GM18909 (cell line): ENCODE measurements around the gene NTN4.
"Not testable (repeated sequence)": the region's sequence is repeated elsewhere in the genome, so short reads cannot be mapped to it uniquely, and the experiment has no call there.

Experiments
- ATAC-seq: cut with Tn5 transposase; IDR thresholded peaks from one replicate; pipeline ENCODE4 v1.9.1; 2021; ENCODE audit warnings: mild to moderate bottlenecking; ENCODE audit not compliant: unreplicated experiment, poor library complexity

Gene NTN4

DNA sequence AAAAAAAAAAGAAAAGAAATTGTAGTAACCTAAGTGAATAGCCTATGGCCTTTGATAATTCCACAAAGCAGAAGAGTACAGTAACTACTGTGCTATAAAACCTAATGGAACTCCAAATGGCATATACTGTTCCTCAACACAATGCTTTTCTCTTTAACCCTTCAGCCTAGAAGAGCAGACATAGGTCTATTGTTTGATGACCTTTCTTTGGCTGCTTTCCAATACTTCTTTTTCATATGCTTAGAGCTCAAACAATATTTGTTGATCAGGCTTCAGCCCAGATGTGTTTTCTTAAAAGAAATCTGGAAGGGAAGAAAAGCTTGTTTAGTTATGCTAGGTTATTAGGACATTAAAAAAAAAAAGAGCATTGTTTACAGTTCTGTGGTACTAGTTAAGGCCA, 116.4 kb downstream of the NTN4 start:
- no peak for ATAC-seq

GRCh38 chr12:95673576-95673975, 117.0 kb downstream of the NTN4 start:
- no peak for ATAC-seq

DNA sequence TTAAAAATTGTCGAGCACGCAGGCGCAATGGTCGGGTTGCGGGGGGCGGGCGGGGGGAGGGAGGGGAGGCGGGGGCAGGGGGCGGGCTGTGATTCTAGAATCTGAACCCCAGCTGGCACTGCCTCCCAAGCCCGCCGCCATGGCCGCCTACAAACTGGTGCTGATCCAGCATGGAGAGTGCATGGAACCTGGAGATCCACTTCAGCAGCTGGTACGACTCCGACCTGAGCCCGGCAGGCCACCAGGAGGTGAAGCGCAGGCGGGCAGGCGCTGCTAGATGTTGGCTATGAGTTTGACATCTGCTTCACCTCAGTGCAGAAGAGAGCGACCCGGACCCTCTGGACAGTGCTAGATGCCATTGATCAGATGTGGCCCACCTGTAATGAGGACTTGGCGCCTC, 118.4 kb downstream of the NTN4 start:
- ATAC-seq, result no peak

GRCh38 chr12:95671265-95671664, 119.3 kb downstream of the NTN4 start:
- no peak for ATAC-seq

- no peak for ATAC-seq
These were observed 127.0 kb downstream of the NTN4 start for GRCh38 chr12:95663525-95663924.

DNA sequence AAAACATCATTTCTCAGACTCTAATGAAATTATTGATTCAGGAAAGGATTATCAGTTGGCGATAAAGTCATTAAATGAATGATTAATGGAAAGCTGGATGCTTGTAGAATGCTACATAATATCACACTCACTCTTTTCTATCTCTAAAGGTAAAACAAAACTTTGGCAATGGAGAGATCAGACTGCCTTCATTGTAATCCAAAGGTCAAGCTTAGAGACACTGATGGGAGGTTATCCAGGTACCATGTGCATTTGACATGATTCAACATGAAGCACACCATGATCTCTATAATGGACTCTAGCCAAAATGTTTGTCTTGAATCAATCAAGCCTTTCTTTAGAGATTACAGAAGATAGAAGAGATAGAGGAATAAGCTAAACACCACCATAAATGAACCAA, 129.2 kb downstream of the NTN4 start:
- ATAC-seq, result no peak

DNA sequence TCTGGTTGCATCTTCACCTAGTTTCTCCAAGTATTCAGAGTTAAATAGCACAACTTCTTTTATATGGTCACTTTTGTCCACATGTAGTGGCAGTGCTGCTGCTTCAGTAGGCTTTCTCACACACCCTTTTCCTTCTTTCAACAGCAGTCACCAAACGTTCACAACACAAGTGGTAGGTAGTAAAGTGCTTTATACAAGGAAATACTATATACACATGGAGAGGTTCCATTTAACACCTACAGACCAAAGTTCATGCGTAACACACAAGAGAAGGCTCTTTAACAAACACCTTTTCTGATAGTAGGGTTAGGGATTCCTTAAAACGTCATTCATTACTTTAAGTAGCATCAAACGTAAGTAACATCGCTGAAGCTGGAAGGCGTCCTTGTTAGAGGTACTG, 132.2 kb downstream of the NTN4 start:
- no peak for ATAC-seq

DNA sequence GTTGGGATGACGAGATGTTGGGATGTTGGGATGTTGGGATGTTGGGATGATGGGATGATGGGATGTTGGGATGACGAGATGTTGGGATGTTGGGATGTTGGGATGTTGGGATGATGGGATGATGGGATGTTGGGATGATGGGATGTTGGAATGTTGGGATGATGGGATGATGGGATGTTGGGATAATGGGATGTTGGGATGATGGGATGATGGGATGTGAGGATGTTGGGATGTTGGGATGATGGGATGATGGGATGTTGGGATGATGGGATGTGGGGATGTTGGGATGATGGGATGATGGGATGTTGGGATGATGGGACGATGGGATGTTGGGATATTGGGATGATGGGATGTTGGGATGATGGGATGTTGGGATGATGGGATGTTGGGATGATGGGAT, 135.9 kb downstream of the NTN4 start:
- not testable (repeated sequence) for ATAC-seq

DNA sequence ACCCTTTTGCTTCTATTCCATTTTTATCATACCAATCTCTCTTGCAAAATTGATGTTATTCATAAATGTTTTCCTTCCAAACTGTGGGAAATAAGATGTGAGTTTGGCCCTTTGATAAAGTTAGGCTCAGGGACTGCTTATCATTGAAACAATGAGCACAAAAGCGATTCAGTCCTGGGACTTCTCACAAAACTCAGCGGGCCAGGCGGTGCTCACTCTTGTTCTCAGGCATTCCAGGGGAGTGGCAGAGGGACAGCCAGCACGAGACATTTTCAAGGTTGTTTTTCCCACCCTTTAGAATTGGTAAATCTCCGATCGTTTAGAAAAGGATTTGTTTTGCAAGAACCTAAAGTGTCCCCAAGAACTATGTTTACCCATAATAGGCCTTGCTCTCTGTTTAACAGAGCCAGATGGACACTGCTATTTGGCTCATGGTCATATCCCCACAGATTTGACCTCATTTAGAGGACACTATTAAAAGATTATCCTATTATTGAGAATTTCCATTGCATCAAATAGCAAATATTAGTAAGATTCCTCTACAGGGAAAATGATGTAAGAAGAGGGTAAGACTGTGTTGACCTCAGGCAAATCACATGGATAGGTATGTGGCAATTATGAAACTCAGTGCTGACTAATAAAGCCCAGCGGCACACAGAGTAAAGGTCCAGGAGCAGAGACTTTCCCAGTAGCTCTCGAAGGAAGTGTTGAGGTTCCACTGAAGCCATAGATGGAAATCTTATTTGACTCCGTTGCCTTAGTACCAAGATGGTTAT, 136.6 kb downstream of the NTN4 start:
- no peak for ATAC-seq

GRCh38 chr12:95651681-95652080, 138.9 kb downstream of the NTN4 start:
- ATAC-seq, result no peak

DNA sequence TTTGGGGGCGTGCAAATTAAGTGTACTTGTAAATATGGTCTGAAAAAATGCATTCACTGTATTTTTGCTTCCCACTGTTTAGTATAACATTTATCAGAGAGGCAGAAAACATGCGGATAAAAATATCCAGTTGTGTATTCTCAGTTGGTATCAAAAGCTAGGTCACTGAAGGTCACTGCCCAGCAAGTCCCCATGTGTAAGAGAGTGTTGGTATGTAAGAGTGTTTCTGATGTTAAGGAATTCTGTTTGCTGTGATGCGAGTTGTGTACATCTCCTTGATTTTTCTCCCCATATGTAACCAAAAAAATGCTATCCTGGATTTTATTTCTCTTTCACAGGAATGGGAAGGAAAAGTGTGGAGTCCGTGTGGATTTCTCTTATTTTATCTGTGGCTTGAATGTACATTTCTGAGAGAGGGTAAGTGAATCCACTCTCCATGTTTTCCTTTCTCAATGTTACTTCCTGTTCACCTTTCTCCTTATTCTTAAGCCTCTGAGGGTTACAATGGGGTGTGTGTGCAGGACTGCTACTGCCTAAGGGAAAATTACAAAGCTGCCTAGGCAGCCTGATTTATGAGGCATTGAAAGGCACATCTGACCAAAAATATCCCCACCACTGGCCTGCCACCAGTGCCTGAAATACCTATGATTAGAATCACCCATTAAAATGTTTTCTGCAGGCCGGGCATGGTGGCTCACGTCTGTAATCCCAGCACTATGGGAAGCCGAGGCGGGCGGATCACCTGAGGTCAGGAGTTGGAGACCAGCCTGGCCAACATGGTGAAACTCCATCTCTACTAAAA, 141.4 kb downstream of the NTN4 start:
- ATAC-seq, result no peak

DNA sequence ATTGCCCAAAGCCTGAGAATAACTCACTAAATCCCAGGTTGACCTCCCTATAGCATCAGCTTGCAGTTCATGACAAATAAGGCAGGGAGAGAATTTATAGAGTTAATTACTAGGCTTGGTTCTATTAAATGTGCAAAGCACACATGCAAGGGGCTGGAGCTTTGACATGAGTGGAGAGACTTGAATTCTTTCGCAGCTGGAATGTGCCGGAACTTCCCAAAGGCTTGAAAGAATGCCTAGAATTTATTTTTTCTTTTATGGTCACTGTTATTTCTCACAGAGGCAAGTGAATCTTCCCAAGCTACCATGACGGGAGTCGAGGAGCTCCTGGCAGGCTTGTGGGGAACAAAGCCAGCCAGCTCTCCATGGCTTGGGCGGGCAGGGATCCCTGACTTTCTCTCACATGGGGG, 143.8 kb downstream of the NTN4 start:
- no peak for ATAC-seq

DNA sequence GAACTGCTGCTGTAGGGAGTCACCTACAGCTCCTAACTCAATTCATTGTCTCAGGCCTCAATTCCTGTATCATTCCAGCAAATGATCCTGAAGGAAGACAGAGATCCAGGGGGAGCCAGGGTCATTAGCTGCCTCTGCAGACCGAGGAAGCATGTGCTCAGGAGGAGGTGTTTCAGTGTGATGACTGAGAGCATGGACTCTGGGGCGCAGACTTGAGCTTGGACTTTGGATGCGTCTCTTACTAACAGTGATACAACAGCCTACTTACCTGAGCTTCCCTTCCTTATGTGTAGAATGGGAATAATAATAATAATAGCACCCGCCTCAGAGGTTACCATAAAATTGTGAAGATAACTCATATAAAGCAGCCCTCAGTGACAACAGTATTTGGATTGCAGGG, 147.3 kb downstream of the NTN4 start:
- ATAC-seq, result no peak

- no peak for ATAC-seq
These were observed 148.0 kb downstream of the NTN4 start for GRCh38 chr12:95642583-95642982.

- no peak for ATAC-seq
These were observed 149.1 kb downstream of the NTN4 start for GRCh38 chr12:95641299-95641952.

DNA sequence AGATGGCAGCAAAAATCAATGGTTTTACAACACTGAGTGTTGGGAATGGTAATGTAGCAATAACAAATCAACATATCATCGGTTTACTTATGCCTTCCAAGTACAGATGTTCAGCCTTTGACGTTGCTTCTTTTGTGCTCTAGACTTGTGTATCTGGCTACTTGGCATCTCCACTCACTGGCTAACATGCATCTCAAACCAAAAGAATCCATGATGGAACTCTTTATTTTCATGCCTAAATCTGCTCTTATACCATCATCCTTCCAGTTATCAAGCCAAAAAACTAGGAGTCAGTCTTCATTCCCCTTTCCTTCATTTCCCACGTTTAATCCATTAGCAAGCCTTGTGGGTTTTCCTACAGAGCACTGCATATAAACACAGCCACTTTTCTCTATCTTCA, 150.0 kb downstream of the NTN4 start:
- no peak for ATAC-seq

- no peak for ATAC-seq
These were observed 153.0 kb downstream of the NTN4 start for GRCh38 chr12:95637471-95638155.

- ATAC-seq, result no peak
These were observed 153.6 kb downstream of the NTN4 start for GRCh38 chr12:95637010-95637409.

DNA sequence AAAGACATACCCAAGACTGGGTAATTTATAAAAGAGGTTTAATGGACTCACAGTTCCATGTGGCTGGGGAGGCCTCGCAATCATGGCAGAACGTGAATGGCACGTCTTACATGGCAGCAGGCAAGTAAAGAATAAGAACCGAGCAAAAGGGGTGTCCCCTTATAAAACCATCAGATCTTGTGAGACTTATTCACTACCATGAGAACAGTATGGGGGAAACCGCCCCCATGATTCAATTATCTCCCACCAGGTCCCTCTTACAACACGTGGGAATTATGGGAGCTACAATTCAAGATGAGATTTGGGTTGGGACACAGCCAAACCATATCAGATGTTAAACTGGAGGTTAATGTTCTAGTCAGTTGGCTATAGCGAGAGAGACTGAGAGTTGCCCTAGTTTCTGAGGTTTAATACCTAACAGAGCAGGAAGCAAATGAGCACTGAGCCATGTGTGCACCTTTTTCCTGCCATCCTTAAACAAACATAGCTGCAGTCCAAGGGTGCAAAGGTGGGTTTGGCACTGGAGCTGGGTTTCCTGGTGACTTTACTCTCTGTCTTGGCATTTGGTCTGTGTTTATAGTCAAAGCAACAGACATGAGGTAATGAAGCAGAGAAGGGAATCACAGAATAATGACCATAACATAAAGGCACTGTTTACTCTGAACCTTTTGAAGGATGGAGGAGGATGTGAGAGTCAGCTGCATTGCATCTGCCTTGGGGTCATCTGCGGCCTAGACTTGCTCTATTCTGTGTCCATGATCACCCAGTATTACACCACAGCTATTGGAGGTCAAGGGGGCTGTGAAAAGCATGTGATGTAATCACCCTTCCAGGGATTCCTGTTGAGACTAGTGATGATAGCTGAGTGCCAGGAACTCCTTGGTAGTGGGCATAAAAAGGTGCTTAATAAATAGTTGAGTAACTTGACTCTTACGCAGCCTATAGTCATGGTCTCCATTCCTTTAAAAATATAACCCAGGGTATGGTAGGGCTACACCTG, 155.6 kb downstream of the NTN4 start:
- peak; percentile 78 for ATAC-seq
